GM13976 (cell line): ENCODE measurements around the gene NEUROD4.

ENCODE experiments used
- DNase-seq: peaks from one replicate; pipeline ENCODE4 v3.0.0; 2012; ENCODE audit warnings: low spot score
- in situ Hi-C: fragments of 300-500 bp; cut with MboI; formaldehyde crosslinking; loops from one replicate; pipeline ENCODE4 v1.12.0; 2022; ENCODE audit warnings: low sequenced_read_pairs, mixed read lengths, inconsistent platforms; ENCODE audit not compliant: unreplicated experiment
- TF ChIP-seq, protein P1 (sequence below): IDR thresholded peaks from 2 replicates; pipeline ENCODE4 v1.5.1; 2012; ENCODE audit warnings: borderline replicate concordance, mild to moderate bottlenecking; ENCODE audit not compliant: insufficient read depth; ENCODE audit errors: extremely low read depth, missing control alignments, control extremely low read depth

NEUROD4 gene

DNA sequence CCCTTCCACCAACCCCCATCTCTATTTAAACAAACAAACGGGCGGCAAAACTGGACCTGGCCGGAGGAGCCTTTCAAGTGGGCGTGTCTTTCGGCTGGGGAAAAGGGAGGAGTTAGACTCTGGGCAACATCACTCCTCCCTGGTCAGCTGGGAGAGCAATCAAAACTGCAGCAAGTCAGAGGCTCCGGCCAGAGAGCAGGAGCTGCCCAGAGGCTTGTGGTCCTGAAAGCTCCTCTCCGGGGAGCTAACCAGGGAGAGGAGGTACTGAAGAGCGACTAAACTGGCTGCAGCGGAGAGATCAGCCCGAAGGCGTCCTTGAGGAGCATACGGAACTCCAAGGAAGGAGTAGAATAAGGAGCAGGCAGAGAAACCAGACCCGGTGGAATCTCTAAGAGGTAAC, at the start of gene NEUROD4:
Gene NEUROD4, plus strand, starts transcription at position 191 of the 400 bp plus-strand sequence. CDS start 6,466 bp downstream, outside the sequence.
- no peak for DNase-seq
- in situ Hi-C loops = no loop called here
- TF ChIP-seq, protein P1, sequence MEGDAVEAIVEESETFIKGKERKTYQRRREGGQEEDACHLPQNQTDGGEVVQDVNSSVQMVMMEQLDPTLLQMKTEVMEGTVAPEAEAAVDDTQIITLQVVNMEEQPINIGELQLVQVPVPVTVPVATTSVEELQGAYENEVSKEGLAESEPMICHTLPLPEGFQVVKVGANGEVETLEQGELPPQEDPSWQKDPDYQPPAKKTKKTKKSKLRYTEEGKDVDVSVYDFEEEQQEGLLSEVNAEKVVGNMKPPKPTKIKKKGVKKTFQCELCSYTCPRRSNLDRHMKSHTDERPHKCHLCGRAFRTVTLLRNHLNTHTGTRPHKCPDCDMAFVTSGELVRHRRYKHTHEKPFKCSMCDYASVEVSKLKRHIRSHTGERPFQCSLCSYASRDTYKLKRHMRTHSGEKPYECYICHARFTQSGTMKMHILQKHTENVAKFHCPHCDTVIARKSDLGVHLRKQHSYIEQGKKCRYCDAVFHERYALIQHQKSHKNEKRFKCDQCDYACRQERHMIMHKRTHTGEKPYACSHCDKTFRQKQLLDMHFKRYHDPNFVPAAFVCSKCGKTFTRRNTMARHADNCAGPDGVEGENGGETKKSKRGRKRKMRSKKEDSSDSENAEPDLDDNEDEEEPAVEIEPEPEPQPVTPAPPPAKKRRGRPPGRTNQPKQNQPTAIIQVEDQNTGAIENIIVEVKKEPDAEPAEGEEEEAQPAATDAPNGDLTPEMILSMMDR = no peak

GRCh38 chr12:54970741-54971140, 49.0 kb upstream of the NEUROD4 start:
- DNase-seq = no peak
- in situ Hi-C loops = loop anchor here (25.0 kb wide), 1 partner anchor 233 kb away; no protein-coding TSS in a partner anchor
- TF ChIP-seq, protein P1 = no peak

DNA sequence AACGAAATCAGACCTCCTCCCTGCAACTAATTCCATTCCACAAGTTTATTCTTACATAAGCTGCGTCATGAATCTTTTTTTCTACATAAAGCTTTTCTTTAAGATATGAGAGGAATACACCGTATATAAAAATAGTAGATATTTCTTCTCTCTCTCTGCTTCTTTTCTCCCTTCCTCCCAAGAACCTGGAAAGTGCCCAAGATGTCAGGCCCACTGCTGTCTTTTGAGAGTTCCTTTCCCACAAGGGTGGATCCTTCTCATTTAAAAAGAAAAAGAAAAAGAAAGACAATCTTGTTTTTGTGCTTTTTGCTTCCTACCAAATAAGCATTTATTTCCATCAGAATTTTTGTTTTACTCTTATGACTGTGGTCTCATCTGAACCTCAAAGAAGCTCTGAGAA, 46.2 kb upstream of the NEUROD4 start:
- TF ChIP-seq, protein P1 = no peak
- no peak for DNase-seq
- in situ Hi-C loops = loop anchor here (25.0 kb wide), 1 partner anchor 236 kb away; no protein-coding TSS in a partner anchor

DNA sequence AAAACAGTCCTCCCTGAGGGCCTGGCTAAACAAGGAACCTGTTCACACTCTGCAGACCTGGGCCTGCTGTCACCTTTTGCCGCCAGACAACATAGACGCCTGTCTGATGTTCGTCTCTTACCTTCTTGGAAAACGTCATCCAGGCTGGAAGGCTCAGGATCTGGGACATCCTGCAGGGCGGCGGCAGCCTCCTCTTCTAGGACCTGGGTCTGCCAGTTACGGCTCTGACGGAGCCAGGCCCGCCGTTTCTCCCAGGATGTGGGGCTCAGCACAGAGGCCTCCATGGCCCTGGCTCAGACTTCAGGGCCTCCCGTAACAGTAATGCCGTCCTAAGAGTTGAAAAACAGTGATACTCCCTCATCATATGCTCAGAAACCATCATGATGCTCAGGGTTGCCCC, 45.5 kb upstream of the NEUROD4 start:
- in situ Hi-C loops = loop anchor here (25.0 kb wide), 1 partner anchor 237 kb away; no protein-coding TSS in a partner anchor
- no peak for DNase-seq
- TF ChIP-seq, protein P1 = no peak

DNA sequence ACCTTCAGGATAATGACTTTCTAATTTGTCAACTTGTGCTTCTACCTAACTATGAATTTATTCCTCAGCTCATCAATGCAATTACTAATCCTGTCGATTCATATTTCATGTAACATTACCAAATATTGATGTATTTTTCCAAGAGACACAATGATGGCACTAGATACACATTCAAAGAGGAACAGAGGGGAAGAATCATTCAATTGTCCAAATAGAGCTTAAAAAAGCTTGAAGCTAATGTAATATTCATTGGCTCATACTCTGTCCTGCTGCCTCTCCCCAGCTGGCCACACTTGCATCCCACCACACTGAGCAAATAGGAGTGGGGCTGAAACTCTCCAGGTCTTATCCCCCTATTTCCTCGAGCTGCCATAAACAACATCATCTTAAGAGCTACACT, 44.5 kb upstream of the NEUROD4 start:
- DNase-seq = no peak
- TF ChIP-seq, protein P1 = no peak
- in situ Hi-C loops = no loop called here

DNA sequence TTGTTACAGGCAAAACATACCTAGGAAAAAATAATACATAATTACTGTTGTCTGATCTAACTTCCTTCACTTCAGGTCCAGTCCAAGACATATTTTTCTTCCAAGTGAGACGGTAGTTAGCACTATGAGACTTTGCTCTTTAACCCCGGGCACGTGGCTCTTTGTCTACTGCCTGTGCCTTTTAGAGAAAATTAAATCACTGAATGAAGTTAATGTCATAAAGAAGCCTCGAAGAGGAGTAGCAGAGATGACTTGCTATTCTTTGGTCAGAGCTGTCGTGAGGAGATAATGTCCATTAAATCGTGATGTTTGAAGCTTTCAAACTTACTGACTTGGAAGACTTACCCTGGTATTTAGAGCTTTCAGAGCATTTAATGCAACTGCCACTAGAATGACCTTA, 43.9 kb upstream of the NEUROD4 start:
- DNase-seq = no peak
- TF ChIP-seq, protein P1 = no peak
- in situ Hi-C loops = no loop called here
